A549 (cell line): Measurements from ENCODE around the gene CDCA7.

ENCODE experiments used
- CTCF ChIP-seq: fragments of >200 bp; sonication (Bioruptor Twin); formaldehyde crosslinking; IDR thresholded peaks from 3 replicates; pipeline ENCODE4 v1.5.1; 2016
- ESRRA ChIP-seq: fragments of 150-350 bp; IDR thresholded peaks from 2 replicates; pipeline ENCODE4 v1.6.1; 2014; ENCODE audit warnings: mild to moderate bottlenecking, low read length, borderline replicate concordance
- MYC ChIP-seq: IDR thresholded peaks from 2 replicates; pipeline ENCODE4 v1.6.1; 2012; ENCODE audit warnings: mild to moderate bottlenecking, inconsistent platforms, low read length, improper control_type of control experiment, borderline replicate concordance
- POLR2A ChIP-seq: IDR thresholded peaks from 2 replicates; pipeline ENCODE4 v1.6.1; 2012; ENCODE audit warnings: mild to moderate bottlenecking, low read length
- RARB ChIP-seq: fragments of 250-450 bp; sonication (Bioruptor Pico); IDR thresholded peaks from 2 replicates; pipeline ENCODE4 v1.8.0; 2021; ENCODE audit warnings: mild to moderate bottlenecking, moderate library complexity
- ZC3H11A ChIP-seq: fragments of 450-650 bp; IDR thresholded peaks from 2 replicates; pipeline ENCODE4 v1.6.1; 2014; ENCODE audit warnings: antibody characterized with exemption, mild to moderate bottlenecking

- TF ChIP-seq CTCF: no peak
- no peak for TF ChIP-seq ZC3H11A
- TF ChIP-seq POLR2A: no peak
- no peak for TF ChIP-seq ESRRA
- TF ChIP-seq RARB: no peak
- no peak for TF ChIP-seq MYC
Observed at GRCh38 chr2:173351879-173352278, 2.8 kb upstream of the CDCA7 start.
